ENCODE measurements around the gene ITGB7. TPM values are rescaled to one million over a fixed set of nuclear protein-coding genes. Genes with fewer than 3 reads are reported as not detected.

Gene ITGB7
- total RNA-seq, 1 donor from 2014 or later: not detected

- no peak for DNase-seq (ENCODE audit: extremely low read depth, low read depth, low spot score)
These were observed 25.0 kb upstream of the ITGB7 start, which contains the start of gene RARG for GRCh38 chr12:53231921-53232645. TSS of gene RARG (minus strand) at chr12:53232209. CDS start at chr12:53227545, 4,664 bp downstream.

DNA sequence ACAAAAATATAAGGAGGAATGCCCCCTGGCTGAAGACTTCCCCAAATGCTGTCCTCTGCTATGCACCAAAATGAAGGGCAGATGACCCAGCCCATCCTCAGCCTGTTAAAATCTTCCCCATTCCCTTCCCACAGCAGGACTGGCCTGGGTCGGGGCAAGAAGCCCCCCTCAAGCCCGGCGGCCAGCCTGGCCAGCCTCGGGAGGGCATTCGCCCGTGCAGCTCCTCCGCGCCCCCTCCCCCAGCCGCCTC, 24.5 kb upstream of the ITGB7 start:
- DNase-seq (ENCODE audit: extremely low read depth, low read depth, low spot score): no peak

- no peak for DNase-seq (ENCODE audit: extremely low read depth, low read depth, low spot score)
These were observed 23.2 kb upstream of the ITGB7 start for GRCh38 chr12:53230108-53230845.

GRCh38 chr12:53229454-53229853, 22.4 kb upstream of the ITGB7 start:
- no peak for DNase-seq (ENCODE audit: extremely low read depth, low read depth, low spot score)

DNA sequence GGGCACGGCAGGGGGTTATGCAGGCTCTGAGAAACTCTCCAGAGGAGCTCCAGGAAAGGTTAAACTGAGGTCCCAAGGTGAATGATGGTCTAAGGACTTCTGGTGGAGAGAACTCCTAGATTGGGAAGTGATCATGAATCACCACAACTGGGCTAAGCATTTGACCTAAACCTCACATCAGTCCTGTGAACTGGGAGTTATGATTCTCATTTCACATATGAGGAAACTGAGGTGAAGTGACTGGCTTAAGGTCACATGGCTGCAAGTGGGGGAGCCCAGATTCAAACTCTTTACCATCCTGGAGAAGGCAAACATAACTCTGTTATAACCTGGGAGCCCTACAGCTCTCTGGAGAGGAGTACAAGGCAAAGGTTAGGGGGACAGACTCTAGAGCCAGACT, 20.8 kb upstream of the ITGB7 start:
- DNase-seq (ENCODE audit: extremely low read depth, low read depth, low spot score): no peak

GRCh38 chr12:53227341-53227740, 20.3 kb upstream of the ITGB7 start:
- DNase-seq (ENCODE audit: extremely low read depth, low read depth, low spot score): no peak

DNA sequence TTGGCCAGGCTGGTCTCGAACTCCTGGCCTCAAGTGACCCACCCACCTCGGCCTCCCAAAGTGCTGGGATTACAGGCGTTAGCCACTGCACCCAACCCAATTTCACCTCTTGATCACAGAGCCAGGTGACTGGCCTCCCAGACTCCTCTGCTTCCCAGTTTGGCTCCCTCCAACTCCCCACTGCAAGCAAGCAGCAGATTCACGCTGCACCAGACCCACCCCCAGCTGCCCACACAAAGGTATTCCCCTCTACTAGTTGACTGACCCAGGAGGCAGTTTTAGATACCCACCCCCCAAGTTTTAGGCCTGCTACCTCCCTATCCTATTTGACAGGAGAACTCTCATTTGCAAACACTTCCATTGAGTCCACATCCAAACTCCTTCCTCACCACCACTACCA, 19.8 kb upstream of the ITGB7 start:
- no peak for DNase-seq (ENCODE audit: extremely low read depth, low read depth, low spot score)

DNA sequence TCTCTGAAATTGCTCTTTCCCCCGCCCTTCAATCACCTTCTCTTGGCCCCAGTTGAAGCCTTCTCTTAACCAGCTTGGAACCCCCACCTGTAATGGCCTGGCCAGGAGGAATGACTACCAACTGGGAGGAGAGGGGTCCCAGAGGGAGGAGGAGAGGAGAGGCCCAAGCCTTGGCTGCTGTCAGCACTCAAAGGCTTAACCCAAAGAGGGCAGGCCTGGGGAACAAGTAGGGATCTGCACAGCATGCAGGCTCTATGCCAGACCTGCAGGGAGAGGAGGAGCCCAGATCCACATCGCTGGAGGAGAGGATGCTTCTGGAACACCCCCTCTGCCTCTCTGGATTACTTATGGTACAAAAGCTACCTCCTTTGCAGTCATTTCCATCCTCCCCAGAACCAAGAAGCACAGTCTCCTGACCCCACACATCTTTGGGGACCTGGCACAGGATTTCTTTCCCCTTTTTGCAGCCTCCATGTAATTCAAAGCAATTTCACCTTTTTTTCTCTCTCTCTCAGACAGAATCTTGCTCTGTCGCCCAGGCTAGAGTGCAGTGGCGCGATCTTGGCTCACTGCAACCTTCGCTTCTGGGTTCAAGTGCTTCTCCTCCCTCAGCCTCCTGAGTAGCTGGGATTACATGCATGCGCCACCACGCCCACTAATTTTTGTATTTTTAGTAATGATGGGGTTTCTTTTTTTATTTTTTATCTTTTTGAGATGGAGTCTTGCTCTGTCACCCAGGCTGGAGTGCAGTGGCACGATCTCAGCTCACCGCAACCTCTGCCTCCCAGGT, 18.8 kb upstream of the ITGB7 start:
- no peak for DNase-seq (ENCODE audit: extremely low read depth, low read depth, low spot score)

- no peak for DNase-seq (ENCODE audit: extremely low read depth, low read depth, low spot score)
These were observed 18.0 kb upstream of the ITGB7 start for GRCh38 chr12:53224897-53225634.

GRCh38 chr12:53224061-53224896, 17.2 kb upstream of the ITGB7 start:
- DNase-seq (ENCODE audit: extremely low read depth, low read depth, low spot score): no peak

GRCh38 chr12:53223389-53224060, 16.5 kb upstream of the ITGB7 start:
- no peak for DNase-seq (ENCODE audit: extremely low read depth, low read depth, low spot score)

- no peak for DNase-seq (ENCODE audit: extremely low read depth, low read depth, low spot score)
These were observed 15.8 kb upstream of the ITGB7 start for GRCh38 chr12:53222806-53223261.

GRCh38 chr12:53222170-53222721, 15.2 kb upstream of the ITGB7 start:
- DNase-seq (ENCODE audit: extremely low read depth, low read depth, low spot score): no peak

- DNase-seq (ENCODE audit: extremely low read depth, low read depth, low spot score): no peak
These were observed 14.4 kb upstream of the ITGB7 start for GRCh38 chr12:53221203-53222080.

GRCh38 chr12:53220694-53221202, 13.7 kb upstream of the ITGB7 start:
- DNase-seq (ENCODE audit: extremely low read depth, low read depth, low spot score): peak; percentile 25

DNA sequence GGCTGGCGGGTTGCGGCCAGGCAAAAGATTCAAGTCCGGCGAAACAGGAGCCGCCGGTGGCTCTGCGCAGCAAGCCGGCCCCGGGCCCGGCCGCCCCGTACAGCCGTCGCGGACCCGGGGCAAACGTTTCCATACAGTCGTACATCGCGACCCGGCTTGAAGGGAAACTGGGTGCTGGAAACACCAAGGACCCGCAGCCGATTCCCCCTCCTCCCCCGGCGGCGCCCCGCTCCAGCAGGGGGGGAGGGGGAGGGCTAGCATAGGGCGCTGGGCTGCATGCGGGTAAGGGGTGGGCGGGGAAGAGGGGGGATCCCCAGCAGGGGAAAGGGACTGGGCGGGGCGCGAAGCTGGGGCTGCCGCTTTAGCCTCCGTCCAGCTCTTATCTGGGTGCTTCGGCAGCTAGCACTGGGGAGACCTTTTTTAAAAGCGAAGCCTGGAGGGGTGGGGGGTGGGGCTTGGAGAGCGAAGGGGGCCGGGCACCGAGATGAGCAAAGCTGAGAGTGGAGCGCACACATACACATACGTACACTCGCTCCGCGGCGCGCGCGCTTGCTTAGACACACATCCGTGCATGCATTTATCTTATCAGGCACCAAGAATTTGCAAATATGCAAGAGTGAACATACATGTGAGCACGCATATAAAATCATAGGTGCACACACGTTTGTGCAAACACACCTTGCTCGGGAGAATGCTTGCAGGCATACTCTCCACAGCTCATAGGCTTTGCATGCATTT, 13.1 kb upstream of the ITGB7 start:
- no peak for DNase-seq (ENCODE audit: extremely low read depth, low read depth, low spot score)

- DNase-seq (ENCODE audit: extremely low read depth, low read depth, low spot score): no peak
These were observed 12.4 kb upstream of the ITGB7 start for GRCh38 chr12:53219292-53219955.
